PC-3 (cell line): ENCODE data around the gene SMCR8.

Experiments
- EZH2 ChIP-seq: fragments of 300-600 bp; sonication (generic); IDR thresholded peaks from one replicate; pipeline ENCODE4 v1.6.1; 2017; ENCODE audit warnings: antibody characterized with exemption, mild to moderate bottlenecking, low read length; ENCODE audit not compliant: unreplicated experiment
- EZH2phosphoT487 ChIP-seq: fragments of 300-600 bp; sonication (generic); IDR thresholded peaks from 2 replicates; pipeline ENCODE4 v1.6.1; 2018; ENCODE audit warnings: mild to moderate bottlenecking, antibody characterized with exemption, low read length, borderline replicate concordance
- TF ChIP-seq, protein P1 (sequence below): fragments of 300-600 bp; sonication (generic); conservative IDR thresholded peaks from 2 replicates; pipeline ENCODE4 v1.5.1; 2017; ENCODE audit warnings: antibody characterized with exemption, low read depth, mild to moderate bottlenecking, low read length

DNA sequence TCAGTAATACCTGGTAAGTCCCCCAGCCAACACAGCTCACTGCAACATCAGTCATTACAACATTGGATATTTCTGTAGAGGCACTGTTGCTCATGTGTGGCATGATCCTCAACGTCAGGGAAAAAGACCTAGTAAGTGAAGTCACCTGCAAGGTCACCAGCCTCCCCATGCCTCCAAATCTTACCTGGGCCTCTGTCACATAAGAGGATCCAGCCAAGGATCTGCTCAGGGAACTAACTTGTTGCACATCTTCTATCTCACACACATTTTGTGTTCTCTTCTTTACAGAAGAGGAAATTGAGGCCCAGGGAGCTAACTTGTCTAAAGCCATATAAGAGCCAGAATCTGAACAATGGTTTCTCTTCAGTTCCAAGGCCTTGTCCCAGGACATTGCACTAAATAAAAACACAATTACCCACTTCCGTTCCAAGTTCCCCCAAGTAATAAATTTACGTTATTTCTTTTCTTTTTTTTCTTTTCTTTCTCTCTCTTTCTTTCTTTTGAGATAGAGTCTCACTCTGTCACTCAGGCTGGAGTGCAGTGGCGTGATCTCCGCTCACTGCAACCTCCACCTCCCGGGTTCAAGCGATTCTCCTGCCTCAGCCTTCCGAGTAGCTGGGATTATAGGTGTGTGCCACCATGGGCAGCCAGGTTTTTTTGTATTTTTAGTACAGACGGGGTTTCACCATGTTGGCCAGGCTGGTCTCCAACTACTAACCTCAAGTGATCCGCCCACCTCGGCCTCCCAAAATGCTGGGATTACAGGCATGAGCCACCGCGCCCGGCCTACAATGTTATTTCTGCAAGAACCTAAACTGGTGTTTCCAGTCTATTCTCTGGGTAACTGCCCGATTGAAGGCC is 47.0 kb downstream of the SMCR8 start:
- TF ChIP-seq EZH2: no peak
- TF ChIP-seq, protein P1, sequence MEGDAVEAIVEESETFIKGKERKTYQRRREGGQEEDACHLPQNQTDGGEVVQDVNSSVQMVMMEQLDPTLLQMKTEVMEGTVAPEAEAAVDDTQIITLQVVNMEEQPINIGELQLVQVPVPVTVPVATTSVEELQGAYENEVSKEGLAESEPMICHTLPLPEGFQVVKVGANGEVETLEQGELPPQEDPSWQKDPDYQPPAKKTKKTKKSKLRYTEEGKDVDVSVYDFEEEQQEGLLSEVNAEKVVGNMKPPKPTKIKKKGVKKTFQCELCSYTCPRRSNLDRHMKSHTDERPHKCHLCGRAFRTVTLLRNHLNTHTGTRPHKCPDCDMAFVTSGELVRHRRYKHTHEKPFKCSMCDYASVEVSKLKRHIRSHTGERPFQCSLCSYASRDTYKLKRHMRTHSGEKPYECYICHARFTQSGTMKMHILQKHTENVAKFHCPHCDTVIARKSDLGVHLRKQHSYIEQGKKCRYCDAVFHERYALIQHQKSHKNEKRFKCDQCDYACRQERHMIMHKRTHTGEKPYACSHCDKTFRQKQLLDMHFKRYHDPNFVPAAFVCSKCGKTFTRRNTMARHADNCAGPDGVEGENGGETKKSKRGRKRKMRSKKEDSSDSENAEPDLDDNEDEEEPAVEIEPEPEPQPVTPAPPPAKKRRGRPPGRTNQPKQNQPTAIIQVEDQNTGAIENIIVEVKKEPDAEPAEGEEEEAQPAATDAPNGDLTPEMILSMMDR: no peak
- TF ChIP-seq EZH2phosphoT487: no peak
